ENCODE measurements around the gene LIME1.

Gene LIME1

DNA sequence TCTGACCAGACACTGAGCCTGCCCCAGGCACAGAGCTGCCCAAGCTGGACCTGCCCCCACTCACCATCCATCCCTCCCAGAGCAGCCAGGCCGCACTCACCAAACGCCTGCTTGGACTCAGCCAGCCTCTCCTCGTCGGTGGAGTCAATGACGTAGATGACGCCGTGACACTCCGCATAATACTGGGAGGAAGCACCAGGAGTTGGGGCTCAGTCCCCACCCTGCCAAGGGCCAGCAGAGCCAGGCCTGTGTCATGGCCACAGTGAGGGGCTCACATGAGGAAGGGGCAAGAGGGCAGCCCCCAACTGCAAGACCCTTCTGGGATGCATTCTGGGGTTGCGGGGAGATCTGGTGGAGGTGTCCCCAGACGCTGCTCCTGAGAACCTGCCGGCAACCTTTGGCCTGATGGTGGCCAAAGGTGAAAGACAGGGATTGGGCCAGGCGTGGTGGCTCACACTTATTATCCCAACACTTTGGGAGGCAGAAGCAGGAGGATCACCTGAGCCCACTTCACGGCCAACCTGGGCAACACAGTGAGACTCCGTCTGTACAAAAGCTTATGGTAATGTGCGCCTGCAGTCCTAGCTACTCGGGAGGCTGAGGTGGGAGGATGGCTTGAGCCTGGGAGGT, 34.3 kb upstream of the LIME1 start:
- no peak for DNase-seq (ENCODE audit: low read depth in 2 of 2)
- TF ChIP-seq, protein P1, sequence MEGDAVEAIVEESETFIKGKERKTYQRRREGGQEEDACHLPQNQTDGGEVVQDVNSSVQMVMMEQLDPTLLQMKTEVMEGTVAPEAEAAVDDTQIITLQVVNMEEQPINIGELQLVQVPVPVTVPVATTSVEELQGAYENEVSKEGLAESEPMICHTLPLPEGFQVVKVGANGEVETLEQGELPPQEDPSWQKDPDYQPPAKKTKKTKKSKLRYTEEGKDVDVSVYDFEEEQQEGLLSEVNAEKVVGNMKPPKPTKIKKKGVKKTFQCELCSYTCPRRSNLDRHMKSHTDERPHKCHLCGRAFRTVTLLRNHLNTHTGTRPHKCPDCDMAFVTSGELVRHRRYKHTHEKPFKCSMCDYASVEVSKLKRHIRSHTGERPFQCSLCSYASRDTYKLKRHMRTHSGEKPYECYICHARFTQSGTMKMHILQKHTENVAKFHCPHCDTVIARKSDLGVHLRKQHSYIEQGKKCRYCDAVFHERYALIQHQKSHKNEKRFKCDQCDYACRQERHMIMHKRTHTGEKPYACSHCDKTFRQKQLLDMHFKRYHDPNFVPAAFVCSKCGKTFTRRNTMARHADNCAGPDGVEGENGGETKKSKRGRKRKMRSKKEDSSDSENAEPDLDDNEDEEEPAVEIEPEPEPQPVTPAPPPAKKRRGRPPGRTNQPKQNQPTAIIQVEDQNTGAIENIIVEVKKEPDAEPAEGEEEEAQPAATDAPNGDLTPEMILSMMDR (IDR thresholded peaks at IDR 0.05; ENCODE audit: low read depth, low read length): no peak
- no peak overlapping the region for H3K4me3 ChIP-seq (replicated peaks in 1 of 2; ENCODE audit: low read depth in 2 of 2, low read length in 2 of 2)

DNA sequence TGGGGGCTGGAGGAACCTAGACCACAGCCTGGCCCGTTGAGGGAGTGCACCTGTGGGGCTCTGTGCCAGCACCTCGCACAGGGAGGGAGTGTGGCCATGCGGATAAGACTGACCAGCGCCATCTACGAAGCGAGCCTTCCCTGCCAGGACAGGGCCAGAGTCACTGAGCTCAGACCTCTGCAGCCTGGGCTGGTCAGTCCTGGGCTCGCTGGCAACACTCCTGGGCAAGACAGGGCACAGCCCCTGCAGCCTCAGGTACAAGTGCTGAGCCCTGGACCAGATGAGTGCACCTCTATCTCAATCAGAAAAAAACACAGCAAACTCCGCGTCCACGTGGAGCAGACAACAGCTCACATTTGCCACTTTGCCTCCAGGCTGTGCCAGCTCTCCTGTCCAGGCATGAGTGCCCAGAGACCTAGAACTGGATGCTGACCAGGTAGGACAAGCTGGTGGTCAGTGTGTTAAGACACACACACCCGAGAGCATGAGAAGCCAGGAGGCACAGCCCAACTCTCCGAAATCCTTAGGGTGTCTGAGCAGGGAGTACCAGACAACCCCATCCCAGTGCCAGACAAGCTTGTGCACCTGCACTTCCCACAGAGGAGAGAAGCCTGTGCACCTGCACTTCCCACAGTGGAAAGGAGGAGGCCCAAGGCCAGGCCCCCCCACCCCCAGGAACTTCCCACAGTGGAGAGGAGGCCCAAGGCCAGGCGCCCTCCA, 33.6 kb upstream of the LIME1 start:
- DNase-seq (ENCODE audit: low read depth in 2 of 2): no peak
- TF ChIP-seq, protein P1 (IDR thresholded peaks at IDR 0.05; ENCODE audit: low read depth, low read length): no peak
- H3K4me3 ChIP-seq (replicated peaks in 1 of 2; ENCODE audit: low read depth in 2 of 2, low read length in 2 of 2): no peak overlapping the region

GRCh38 chr20:63703471-63703975, 32.9 kb upstream of the LIME1 start:
- TF ChIP-seq, protein P1 (IDR thresholded peaks at IDR 0.05; ENCODE audit: low read depth, low read length): no peak
- H3K4me3 ChIP-seq (replicated peaks in 1 of 2; ENCODE audit: low read depth in 2 of 2, low read length in 2 of 2): no peak overlapping the region
- no peak for DNase-seq (ENCODE audit: low read depth in 2 of 2)

GRCh38 chr20:63703976-63704748, 32.3 kb upstream of the LIME1 start:
- no peak for DNase-seq (ENCODE audit: low read depth in 2 of 2)
- no peak overlapping the region for H3K4me3 ChIP-seq (replicated peaks in 1 of 2; ENCODE audit: low read depth in 2 of 2, low read length in 2 of 2)
- TF ChIP-seq, protein P1 (IDR thresholded peaks at IDR 0.05; ENCODE audit: low read depth, low read length): no peak

DNA sequence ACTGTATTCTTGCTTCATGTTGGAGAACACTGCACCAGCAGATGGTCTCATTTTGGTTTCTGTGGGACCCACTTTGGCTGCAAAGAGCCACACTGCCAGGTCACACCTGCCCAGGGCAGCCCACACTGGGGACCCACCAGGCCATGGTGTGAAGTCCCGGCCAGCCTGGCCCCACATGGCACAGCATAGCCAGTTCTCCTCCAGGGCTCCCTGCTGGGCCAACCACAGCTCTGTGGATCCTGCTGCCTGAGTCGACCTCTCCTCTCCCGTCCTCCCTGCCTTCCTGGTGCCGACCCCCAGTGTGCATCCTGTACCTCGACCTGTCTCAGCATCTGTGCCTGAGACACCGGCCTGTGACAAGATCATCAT, 31.7 kb upstream of the LIME1 start:
- no peak for DNase-seq (ENCODE audit: low read depth in 2 of 2)
- TF ChIP-seq, protein P1 (IDR thresholded peaks at IDR 0.05; ENCODE audit: low read depth, low read length): no peak
- no peak overlapping the region for H3K4me3 ChIP-seq (replicated peaks in 1 of 2; ENCODE audit: low read depth in 2 of 2, low read length in 2 of 2)

DNA sequence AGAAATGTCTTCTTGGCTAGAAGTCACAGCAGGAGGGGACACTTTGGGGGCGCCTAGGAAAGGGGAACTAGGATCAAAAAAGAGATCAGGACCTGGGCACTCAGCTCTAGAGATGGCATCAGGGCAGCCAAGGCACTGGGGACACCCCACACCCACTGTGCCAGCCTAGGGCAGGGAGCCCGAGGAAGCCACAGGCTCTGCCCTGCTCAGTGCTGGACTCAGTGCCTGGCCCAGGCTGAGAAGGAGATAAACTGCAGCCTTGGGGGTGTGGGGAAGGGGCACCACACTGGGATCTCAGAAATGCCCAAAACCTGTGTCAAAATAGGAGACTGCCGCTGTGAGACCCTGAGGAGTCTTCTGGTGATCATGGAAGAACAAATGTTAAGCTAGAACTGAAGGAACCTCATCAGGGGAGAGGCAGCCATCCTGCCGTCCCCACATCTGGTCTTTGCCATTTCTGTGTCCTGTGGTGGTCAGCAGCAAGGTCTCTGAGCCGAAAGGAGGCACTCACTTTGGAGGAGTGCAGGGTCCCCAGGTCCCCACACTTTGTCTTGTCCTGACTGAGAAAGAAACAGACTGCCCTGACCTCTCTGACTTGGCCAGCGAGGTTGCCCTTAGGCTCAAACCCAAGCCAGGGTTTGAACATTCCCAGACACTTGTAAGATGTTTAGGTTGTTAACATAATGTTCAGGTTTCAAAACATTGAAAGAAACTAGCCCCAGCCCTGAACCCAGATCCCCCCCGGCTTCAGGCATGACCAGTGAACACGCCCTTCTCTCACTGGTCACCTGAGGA, 31.0 kb upstream of the LIME1 start:
- TF ChIP-seq, protein P1 (IDR thresholded peaks at IDR 0.05; ENCODE audit: low read depth, low read length): no peak
- H3K4me3 ChIP-seq (replicated peaks in 1 of 2; ENCODE audit: low read depth in 2 of 2, low read length in 2 of 2): no peak overlapping the region
- no peak for DNase-seq (ENCODE audit: low read depth in 2 of 2)

Data from cardiac fibroblast (primary cell).